ENCODE results near the gene ERAL1.

The ERAL1 gene

DNA sequence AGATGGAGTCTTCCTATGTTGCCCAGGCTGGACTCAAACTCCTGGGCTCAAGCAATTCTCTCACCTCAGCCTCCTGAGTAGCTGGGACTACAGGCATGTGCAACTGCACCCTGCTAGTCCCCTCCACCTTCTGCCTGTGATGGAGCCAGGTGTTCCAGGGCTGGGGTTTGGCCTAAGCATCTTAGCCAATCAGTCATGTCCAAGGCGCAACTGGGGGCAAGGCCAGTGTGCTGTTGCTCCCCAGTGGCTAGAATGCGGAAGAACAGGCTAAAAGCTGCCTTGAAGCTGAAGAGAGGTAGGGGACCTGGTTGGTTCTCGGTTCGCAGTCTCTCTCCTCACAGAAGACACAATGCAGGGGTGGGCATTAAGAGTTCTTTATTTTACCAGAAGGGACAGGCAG, 24.2 kb downstream of the ERAL1 start:
- TF ChIP-seq, protein P1, sequence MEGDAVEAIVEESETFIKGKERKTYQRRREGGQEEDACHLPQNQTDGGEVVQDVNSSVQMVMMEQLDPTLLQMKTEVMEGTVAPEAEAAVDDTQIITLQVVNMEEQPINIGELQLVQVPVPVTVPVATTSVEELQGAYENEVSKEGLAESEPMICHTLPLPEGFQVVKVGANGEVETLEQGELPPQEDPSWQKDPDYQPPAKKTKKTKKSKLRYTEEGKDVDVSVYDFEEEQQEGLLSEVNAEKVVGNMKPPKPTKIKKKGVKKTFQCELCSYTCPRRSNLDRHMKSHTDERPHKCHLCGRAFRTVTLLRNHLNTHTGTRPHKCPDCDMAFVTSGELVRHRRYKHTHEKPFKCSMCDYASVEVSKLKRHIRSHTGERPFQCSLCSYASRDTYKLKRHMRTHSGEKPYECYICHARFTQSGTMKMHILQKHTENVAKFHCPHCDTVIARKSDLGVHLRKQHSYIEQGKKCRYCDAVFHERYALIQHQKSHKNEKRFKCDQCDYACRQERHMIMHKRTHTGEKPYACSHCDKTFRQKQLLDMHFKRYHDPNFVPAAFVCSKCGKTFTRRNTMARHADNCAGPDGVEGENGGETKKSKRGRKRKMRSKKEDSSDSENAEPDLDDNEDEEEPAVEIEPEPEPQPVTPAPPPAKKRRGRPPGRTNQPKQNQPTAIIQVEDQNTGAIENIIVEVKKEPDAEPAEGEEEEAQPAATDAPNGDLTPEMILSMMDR (IDR thresholded peaks at IDR 0.05; ENCODE audit: low read length, missing control alignments), result peak; percentile 51
- H3K4me3 ChIP-seq (replicated peaks; ENCODE audit: low read depth, low read length), result no peak overlapping the region
- DNase-seq (ENCODE audit: low read depth), result peak; percentile 58

DNA sequence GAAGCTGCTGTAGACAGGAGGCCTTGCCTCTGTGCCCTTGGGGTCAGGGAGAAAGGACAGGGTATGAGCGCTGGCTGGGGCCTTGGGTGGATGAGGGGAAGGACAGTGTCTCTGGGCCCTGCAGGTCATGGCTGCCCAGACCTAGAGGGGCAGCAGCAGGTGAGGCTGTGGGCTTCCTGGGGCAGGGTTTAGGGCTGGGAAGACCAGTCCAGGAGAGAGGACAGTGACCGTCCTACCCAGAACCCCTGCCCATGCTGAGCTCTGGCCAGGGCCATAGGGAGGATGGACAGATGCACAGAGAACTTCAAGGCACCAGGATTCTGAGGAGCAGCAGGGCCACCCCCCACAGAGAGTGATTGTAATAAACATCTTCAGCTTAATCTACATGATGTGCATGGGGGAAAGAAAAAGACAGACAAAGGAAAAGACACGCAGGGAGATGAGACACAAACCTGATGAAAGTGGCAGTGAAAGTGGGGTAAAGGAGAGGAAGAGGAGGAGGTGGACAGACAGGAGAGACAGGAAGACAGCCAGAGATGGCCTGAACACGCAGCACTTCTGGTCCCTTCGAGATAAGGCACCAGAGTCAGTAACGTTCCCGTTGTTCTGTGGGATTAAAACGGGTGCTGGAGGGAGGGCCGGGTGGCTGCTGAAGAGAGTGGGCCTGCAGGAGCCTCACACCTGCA, 25.2 kb downstream of the ERAL1 start:
- TF ChIP-seq, protein P1 (IDR thresholded peaks at IDR 0.05; ENCODE audit: low read length, missing control alignments), result no peak
- H3K4me3 ChIP-seq (replicated peaks; ENCODE audit: low read depth, low read length), result no peak overlapping the region
- DNase-seq (ENCODE audit: low read depth), result no peak

DNA sequence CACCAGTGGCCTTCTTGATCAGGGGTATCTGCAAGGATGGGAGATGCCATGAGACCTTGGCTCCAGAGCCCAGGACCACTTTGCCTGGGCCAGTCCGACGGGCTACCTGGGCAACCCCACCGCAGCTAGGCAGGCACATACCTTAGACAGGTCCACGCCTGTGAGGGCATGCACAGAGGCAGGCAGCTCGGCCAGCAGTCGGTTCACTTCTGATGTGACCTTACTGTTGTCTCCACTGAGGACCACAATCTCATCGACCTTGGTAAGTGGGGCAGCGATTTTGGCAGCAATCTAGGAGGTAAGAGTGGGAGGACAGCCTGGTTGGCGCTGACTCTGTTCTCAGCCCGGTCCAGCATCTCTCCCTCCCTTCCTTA, 25.7 kb downstream of the ERAL1 start:
- H3K4me3 ChIP-seq (replicated peaks; ENCODE audit: low read depth, low read length), result no peak overlapping the region
- DNase-seq (ENCODE audit: low read depth), result no peak
- TF ChIP-seq, protein P1 (IDR thresholded peaks at IDR 0.05; ENCODE audit: low read length, missing control alignments), result no peak

DNA sequence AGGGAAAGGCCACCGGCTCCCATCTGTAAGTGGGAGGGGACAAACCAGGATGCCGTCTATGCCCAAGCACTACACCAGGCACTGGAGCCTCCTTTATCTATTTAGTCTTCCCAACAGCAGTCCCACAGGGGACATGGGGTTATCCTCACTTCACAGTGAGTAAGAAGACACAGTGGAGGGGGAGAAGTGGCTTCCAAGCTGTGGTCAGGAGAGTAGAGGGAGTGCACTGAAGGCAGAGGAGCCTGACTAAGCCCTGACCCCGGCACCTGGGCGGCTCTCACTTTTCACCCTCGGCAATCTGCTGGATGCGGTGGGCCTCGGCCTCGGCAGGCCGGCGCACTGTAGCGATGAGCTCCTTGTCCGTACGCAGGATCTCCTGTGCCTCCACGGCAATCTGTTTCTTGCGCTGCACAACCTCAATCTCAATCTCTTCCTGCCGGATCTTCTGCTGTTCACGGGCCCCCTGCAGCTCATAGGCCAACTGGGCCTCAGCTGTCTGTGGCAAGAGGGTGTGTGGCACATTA, 26.8 kb downstream of the ERAL1 start:
- H3K4me3 ChIP-seq (replicated peaks; ENCODE audit: low read depth, low read length), result no peak overlapping the region
- no peak for DNase-seq (ENCODE audit: low read depth)
- TF ChIP-seq, protein P1 (IDR thresholded peaks at IDR 0.05; ENCODE audit: low read length, missing control alignments), result no peak

DNA sequence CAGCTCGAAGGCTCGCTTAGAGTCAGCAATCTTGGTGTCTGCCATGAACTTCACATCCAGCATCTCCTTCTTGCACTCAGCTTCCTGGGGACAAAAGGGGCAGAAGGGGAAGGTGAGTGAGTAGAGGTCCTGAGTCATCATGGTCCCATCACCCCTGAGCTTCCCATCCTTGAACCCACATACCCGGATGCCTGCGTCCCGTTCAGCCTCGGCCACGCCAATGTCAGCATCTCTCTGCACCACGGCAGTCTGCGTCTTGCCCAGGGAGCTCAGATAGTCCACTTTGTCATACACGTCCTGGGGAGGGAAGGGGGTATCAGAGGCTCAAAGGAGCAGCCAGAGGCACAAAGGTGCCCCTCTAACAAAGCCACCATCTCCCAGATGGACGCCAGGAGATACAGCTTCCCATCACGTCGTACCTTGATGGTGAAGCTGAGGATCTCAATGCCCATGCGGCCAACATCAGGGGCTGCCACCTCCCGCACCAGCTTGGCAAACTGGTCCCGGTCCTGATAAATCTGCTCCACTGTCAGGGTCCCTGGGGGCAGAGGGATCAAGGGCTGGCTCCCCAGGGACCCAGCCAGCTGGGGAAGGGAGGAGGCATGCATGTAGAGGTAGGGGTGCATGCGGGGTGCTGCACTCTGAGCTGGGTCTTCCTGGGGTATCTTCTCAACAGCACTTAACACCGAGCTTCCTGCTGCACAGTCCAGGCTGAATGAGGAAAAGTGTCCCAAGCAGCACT, 27.5 kb downstream of the ERAL1 start:
- no peak for DNase-seq (ENCODE audit: low read depth)
- TF ChIP-seq, protein P1 (IDR thresholded peaks at IDR 0.05; ENCODE audit: low read length, missing control alignments), result no peak
- H3K4me3 ChIP-seq (replicated peaks; ENCODE audit: low read depth, low read length), result no peak overlapping the region

DNA sequence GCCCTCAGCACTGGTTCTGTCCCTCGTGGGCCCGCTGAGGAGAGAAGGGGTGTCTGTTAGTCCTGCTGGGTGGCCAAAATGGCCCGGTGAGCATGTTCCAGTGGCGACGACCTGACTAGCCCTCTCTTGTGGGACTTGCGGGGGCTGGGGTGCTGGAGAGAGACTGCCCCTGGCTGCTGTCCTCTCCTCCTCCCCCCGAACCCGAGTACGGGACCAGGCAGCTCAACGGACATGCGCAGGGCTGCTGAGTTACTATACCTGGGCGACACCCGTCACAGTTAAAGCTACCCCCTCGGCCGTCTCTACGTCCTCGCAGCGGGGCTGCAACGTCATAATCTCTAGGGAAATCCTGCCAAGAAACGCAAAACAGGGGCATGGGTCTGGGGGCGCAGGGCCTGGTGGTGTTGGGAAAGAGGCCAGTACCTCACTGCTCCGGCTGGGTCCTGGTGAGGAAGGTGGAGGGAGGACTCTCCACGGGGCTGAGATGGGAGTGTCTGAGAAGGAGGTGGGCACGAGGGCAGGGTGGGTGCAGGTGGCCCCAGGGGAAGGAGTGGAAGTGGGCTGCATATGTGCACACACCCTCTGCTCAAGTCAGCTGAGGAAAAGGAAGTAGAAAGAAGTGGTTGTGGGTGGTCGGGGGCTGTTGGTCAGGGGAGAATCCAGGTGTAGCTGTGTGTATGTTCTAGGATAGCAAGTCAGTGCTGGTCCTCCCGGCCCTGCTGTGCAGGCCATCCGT, 29.3 kb downstream of the ERAL1 start:
- DNase-seq (ENCODE audit: low read depth), result no peak
- TF ChIP-seq, protein P1 (IDR thresholded peaks at IDR 0.05; ENCODE audit: low read length, missing control alignments), result no peak
- no peak overlapping the region for H3K4me3 ChIP-seq (replicated peaks; ENCODE audit: low read depth, low read length)

Data from fibroblast of pulmonary artery (primary cell).